Measurements from ENCODE around the gene RNF125.
A peak's percentile ranks its signal among the peaks of the same experiment; 100 is the strongest.
"Not testable (repeated sequence)": the region's sequence is repeated elsewhere in the genome, so short reads cannot be mapped to it uniquely, and the experiment has no call there.

RNF125 gene

DNA sequence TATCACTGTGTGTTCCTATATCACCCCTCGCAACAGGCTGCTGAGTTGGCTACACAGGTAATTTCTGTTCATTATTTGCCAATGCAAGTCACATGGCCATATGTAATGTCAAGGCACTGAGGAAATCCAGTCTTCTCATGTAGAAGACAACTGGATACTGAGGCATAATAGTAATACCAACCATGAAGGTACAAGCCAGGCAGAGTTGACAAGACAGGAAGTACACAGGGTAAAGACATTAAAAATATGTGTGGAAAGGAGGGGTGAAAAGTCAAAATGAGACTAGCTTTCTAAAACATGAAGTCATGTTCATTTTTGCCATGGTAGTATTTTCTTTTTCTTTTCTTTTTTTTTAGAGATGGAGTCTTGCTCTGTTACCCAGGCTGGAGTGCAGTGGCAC lies 55.6 kb downstream of the RNF125 start:
- DNase-seq (ENCODE audit: low read depth, low spot score): no peak
- no peak overlapping the region for H3K4me3 ChIP-seq (ENCODE audit: low read length)

DNA sequence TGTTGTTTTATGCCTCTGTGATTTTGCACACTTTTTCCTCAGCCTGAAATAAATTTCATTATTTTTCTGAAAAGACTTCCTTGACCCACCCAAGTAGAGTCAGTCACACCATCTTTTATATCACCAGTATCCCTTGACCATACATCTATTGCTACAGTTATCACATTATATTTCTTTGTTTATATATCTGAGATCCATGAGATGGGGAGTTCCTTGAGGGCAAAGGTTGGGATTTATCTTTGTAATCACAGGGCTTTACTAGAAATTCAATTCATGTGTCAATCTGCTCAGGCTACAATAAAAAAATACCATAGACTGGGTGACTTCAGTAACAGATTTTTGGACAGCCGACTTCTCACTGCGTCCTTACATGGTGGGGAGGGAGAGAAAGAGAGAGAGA lies 60.2 kb downstream of the RNF125 start:
- H3K4me3 ChIP-seq (ENCODE audit: low read length): no peak overlapping the region
- DNase-seq (ENCODE audit: low read depth, low spot score): no peak

DNA sequence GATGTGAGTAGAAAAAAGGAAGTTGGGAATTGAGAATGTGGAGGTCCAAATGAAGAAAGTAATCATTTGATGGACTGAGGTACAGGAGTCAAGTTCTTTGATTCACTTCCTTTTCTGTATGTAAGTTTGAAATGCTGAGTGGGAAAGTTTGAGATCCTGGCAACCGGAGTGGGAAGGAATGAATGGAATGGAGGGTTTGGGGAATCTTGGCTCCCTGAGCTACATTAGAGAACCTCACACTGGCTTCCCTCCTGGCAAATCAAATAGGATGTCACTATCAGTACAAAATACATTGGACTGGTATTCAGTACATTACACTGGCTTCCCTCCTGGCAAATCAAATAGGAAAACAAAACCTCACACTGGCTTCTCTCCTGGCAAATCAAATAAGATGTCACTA lies 63.3 kb downstream of the RNF125 start:
- no peak overlapping the region for H3K4me3 ChIP-seq (ENCODE audit: low read length)
- DNase-seq (ENCODE audit: low read depth, low spot score): no peak

DNA sequence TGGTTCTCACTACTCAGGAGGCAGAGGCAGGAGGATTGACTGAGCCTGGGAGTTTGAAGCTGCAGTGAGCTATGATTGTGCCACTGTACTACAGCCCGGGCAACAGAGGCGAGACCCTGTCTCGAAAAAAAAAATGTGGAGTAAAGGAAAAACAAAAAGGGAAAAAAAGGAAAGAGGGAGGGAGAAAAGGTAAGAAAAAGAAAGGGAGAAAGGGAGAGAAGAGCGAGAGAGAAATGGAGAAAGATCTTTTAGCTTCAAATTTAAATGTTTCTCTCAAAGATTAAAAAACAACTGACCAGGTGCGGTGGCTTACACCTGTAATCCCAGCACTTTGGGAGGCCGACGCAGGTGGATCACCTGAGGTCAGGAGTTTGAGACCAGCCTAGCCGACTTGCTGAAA lies 65.2 kb downstream of the RNF125 start:
- H3K4me3 ChIP-seq (ENCODE audit: low read length): no peak overlapping the region
- no peak for DNase-seq (ENCODE audit: low read depth, low spot score)

DNA sequence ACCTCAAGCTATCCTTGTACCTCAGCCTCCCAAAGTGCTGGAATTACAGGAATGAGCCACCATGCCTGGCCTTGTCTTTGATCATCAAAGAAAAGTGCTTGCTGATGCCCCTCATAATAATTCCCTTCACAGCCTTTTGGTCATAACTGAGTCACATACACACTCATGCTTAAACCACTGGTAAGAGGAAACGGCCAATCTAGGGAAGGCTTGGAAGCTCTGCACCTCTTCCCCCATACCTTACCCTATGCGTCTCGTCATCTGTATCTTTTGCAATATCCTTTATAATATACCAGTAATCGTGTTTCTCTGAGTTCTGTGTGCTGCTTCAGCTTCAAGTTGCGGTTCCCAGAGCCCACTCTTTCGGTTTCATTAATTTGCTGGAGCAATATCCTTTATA lies 68.3 kb downstream of the RNF125 start:
- no peak overlapping the region for H3K4me3 ChIP-seq (ENCODE audit: low read length)
- no peak for DNase-seq (ENCODE audit: low read depth, low spot score)

DNA sequence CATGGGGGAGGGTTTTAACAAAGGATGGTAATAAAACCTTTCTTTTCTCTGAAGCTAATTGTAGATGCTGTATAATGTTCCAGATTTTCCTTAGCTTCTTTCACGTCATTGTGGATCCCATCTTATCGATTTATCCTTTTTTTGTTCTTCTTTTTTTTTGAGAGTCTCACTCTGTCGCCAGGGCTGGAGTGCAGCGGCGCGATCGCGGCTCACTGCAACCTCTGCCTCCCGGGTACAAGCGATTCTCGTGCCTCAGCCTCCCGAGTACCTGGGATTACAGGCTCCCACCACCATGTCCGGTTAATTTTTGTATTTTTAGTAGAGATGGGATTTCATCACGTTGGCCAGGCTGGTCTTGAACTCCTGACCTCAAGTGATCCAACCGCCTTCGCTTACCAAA lies 72.2 kb downstream of the RNF125 start:
- not testable (repeated sequence) for DNase-seq (ENCODE audit: low read depth, low spot score); H3K4me3 ChIP-seq (ENCODE audit: low read length)

DNA sequence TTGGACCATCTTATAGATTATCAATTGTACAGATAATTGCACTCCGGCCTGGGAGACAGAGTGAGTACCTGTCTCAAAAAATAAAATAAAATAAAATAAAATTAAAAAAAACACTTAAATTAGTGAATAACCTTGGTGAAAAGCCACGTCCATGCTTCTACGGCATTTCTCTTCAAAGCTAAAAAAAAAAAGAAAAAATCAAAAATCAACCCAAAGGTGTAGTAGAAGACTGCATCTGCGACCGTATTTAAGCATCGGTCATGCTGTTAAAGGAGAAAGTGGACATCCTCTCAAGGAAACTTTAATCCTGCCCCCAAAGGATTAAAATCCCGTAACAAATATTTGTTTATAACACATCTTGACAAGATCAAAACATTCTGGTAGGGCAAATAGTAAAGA lies 72.7 kb downstream of the RNF125 start:
- peak overlapping the region; percentile 65 for H3K4me3 ChIP-seq (ENCODE audit: low read length)

DNA sequence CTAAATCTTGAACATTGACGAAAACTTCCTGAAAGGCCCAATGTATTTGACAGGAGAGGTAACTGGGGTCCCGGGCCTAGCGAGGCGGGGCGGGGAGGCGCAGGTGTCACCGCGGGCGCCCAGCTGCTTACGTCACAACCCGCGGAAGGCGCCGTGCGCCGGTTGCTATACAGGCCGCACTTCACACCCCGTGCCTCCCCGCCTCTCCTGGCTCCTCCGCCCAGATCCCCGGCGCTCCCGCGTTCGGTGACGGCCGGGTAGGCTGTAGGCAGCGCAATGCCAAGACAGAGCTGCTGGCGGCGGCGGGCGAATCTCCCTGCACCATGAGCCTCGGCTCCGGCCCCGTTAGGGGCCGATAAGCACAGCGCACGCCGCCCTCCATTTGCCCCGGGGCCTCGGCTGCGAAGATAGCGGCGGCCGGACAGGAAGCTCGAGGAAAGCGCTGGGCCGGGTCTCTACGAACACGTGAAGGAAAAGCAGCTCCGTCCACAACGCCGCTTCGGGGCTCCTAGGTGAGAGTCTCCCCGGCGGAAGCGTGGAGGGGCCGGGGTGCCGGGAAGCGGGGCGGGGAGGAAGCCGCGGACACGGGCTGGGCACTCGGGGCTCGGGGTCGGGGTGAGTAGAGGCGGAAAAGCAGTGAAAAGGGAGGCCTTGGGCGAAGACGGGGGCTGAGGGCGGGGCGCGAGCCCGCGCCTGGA lies 73.2 kb downstream of the RNF125 start, which contains the start of gene RNF138:
Gene RNF138, plus strand, starts transcription at position 151 of the 698 bp plus-strand sequence. CDS start 903 bp downstream, outside the sequence.
- peak; percentile 88 for DNase-seq (ENCODE audit: low read depth, low spot score)
- peak within 1 kb of the TSS; percentile 81 for H3K4me3 ChIP-seq (ENCODE audit: low read length)

More for the DNA sequence above, 72.7 kb downstream of the RNF125 start:
- no peak for DNase-seq (ENCODE audit: low read depth, low spot score)

DNA sequence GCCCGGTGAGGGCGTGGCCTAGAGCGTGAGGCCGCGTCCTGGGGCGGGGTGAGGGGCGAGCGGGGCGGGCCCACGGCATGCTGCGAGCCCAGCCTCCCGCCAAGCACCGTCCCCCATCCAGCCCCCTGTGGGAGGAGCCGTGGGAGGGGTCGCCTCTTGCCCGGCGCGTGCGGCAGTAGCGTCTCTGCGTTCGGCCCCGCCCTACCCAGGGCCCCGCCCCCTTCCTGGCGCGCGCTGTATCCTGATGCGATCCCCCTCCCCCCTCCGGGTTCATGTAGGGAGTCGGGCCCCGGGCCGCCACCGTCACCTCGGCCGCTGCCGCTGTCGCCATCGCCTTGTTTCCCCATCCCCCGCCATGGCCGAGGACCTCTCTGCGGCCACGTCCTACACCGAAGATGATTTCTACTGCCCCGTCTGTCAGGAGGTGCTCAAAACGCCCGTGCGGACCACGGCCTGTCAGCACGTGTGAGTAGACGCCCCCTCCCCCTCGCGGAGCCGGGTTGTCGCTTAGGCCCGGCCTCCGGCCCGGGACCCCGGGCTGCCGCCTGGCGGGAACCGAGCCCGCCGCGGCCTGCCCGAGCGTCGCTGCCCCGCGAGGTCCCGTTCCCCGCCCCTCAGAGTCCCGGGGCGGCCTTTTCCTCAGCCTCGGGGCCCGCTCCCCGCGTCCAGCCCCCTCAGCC lies 73.9 kb downstream of the RNF125 start:
- H3K4me3 ChIP-seq (ENCODE audit: low read length): peak overlapping the region; percentile 81
- peak; percentile 93 for DNase-seq (ENCODE audit: low read depth, low spot score)

DNA sequence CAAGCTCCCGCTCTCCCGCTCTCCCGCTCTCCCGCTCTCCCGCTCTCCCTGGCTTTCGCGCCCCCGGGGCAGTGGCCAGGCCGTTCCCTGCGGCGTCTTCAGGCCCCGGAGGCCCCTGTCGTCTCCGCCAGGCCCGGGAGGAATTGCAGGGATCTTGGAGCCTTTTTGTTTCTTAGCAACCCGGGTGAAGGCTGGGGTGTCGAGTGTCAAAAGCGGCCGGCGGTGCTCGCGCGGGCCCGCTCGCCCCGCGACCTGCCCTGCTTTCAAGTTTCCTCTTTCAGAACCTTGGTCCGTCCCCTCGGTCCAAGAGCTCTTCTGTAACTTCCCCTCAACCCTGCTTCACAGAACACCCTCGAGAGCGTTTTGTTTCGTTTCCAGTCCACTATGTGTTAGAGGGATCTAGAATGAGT lies 74.5 kb downstream of the RNF125 start:
- H3K4me3 ChIP-seq (ENCODE audit: low read length): peak overlapping the region; percentile 81
- no peak for DNase-seq (ENCODE audit: low read depth, low spot score)

DNA sequence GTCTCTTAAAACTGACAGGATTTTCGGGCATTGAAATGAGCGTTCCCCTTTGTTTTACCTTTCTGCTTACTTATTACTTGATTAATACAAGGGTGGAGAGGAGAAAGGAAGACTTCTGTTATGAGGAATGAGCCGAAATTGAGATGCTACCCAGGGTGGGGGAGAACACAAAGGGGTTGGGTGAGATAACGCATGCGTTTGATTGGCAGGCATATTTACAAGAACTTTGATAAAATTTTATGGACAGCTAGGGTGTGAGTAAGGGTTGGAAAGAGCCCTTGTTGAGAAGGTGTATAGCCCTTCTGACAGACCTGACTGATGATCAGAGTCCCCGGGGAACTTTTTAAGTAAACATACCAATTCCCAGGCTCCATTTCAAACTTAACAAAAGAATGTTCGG lies 74.9 kb downstream of the RNF125 start:
- H3K4me3 ChIP-seq (ENCODE audit: low read length): peak overlapping the region; percentile 81
- no peak for DNase-seq (ENCODE audit: low read depth, low spot score)

DNA sequence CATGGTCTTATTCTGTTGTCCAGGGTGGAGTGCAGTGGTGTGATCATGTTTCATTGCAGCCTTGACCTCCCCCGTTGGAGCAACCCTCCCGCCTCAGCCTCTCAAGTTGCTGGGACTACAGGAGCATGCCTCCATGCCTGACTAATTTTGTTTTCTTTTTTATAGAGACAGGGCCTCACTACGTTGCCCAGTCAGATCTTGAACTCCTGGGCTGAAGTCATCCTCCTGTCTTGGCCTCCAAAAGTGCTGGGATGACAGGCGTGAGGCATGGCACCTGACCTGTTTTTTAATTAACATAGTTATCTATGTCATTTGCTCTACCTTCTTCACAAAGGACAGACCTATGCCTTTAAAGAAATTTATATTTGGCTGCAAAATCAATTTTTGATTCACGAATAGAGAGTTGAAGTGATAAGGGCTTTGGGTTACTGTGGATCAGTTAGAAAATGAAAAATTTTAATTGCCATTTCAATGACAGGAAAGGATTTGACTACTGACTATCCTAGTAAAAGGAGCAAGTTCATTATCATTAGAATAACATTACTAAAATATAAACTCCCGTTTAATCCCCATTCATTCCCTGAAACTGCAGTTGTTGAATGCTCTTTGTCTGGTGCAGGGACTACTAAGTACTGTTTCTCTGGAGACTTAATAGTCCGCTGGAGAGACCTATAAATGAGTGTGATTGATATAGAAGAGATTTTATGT lies 76.7 kb downstream of the RNF125 start:
- no peak overlapping the region for H3K4me3 ChIP-seq (ENCODE audit: low read length)
- DNase-seq (ENCODE audit: low read depth, low spot score): no peak

DNA sequence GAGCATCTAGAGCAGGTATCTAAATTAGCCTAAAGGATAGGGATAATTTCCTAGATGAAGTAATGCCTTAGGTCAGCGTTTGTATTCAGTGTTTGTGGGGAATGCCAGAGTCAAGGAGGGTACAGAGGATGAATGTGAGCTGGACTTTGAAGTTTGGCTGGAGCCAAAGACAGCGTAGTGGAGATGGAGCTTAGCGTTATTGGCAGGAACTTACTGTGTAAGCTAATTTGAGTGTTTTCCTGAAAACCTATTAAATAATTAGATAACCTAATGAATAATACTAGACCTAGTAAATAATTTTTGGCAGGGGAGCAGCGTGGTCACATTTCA lies 77.2 kb downstream of the RNF125 start:
- H3K4me3 ChIP-seq (ENCODE audit: low read length): no peak overlapping the region
- no peak for DNase-seq (ENCODE audit: low read depth, low spot score)

DNA sequence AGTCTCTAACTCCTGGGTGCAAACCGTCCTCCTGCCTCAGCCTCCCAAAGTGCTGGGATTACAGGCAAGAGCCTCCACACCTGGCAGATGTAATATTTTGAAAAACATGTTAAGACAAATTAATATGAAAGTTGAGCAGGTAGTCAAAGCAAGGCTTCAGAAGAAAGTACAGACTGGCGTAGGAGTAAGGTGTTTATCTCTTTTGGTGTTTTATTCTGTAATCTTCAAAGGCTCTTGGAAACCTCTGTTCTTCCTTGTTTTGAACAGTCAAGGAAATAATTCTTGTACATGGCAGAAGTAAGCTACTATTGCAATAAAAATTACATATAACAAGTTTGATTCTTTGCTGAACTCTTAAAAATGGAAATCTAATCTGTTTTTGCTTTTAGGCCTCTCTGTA lies 78.3 kb downstream of the RNF125 start:
- DNase-seq (ENCODE audit: low read depth, low spot score): no peak
- no peak overlapping the region for H3K4me3 ChIP-seq (ENCODE audit: low read length)

DNA sequence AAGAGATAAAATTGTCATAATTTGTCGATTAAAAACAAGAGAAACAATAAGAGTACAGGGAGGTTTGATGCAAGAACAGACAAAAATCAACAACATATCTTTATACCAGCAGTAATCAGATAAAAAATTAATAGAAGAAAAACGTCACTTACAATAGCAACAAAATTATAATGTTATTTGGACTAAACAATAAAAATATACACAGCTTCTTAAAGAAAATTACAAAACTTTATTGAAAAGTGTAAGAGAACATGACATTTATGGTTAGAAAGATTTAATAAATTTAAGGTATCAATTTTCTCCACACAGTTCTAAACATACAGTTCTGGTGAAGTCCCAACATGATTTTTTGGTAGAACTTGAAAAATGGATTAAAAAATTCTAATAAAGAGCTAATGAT lies 85.9 kb downstream of the RNF125 start:
- no peak overlapping the region for H3K4me3 ChIP-seq (ENCODE audit: low read length)
- DNase-seq (ENCODE audit: low read depth, low spot score): no peak

DNA sequence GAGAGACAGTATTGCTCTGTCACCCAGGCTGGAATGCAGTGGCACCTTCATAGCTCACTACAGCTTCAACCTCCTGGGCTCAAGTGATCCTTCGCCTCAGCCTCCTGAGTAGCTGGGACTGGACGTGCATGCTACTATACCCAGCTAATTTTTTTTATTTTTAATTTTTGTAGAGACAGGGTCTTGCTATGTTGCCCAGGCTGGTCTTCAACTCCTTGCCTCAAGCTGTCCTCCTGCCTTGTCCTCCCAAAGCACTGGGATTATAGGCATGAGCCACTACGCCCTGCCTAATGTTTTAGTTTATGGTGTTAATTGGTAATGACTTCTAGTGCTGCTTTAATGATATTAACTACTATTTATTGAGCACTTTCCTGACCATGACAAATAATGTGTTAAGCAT lies 91.4 kb downstream of the RNF125 start:
- H3K4me3 ChIP-seq (ENCODE audit: low read length): no peak overlapping the region
- no peak for DNase-seq (ENCODE audit: low read depth, low spot score)

DNA sequence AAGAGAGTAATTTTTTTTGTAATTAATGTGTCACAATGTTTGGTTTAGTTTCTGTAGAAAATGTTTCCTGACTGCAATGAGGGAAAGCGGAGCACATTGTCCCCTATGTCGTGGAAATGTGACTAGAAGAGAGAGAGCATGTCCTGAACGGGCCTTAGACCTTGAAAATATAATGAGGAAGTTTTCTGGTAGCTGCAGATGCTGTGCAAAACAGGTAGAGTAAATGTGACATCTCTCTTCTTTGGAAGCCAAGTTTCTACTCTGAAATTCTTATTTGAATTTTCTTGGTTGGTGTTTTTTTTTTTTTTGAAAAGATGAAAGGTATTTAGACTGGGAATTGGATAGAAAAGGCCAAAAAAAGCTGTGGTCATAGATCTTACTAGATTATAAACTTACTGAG lies 93.1 kb downstream of the RNF125 start:
- no peak for DNase-seq (ENCODE audit: low read depth, low spot score)
- no peak overlapping the region for H3K4me3 ChIP-seq (ENCODE audit: low read length)

DNA sequence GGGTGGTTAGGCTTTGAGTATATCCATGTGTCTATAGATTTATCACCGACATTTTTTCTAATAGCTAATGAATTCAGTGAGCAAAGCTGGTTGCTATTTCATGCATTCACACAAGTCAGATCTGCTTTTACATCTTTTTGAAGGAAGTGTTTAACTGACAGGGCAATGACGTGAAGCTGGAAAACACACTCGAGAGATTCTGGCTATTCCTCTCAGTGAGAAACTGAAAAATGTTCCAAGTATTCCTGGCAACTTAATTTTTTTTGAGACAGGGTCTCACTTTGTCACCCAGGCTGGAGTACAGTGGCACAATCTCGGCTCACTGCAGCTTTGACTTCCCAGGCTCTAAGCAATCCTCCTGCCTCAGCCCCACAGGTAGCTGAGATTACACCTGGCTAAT lies 94.2 kb downstream of the RNF125 start:
- DNase-seq (ENCODE audit: low read depth, low spot score): no peak
- H3K4me3 ChIP-seq (ENCODE audit: low read length): no peak overlapping the region

DNA sequence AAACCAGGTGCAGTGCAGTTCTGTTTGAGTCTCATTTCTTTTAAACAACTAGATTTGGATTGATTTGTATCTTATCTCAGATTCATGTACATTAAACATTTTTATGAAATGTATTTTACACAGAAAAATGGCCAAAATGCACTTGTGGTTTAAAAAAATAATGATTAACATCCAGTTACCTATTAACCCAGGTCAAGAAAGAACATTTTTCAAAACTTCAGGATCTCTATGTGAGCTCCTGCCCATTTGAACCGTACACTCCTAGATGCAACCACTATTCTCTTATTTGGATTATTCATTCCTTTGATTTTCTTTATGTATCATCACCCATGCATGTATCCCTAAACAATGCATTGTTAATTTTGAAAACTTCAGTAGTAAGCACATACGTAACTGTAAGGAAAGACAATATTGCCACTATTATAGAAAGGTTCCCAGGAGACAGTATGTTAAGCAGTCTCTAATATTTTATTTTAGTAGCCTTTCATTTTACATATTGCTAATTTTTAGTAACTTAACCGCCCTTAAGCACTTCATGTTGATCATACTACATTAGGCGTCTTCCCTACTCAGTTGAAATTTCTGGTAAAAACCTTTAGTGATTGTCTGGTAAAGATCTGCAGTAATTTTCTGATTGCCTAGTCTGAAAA lies 95.8 kb downstream of the RNF125 start:
- no peak overlapping the region for H3K4me3 ChIP-seq (ENCODE audit: low read length)
- DNase-seq (ENCODE audit: low read depth, low spot score): no peak

DNA sequence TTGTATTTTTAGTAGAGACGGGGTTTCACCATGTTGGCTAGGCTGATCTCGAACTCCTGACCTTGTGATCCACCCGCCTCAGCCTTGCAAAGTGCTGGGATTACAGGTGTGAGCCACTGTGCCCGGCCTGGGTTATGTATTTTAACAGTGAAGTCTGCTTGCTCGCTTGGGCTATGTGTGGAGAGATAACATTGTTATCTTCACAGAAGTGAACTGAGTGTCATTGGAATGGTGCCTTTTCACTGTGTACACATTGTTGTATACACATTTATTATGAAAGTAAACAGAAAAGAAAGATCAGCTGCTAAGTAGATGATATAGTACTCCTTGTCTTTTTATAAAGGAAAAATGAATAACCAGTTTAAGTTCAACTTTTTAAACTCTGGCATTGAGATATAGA lies 103.4 kb downstream of the RNF125 start:
- no peak overlapping the region for H3K4me3 ChIP-seq (ENCODE audit: low read length)
- no peak for DNase-seq (ENCODE audit: low read depth, low spot score)
